ENCODE measurements around the gene FAM167B. TPM values are rescaled to one million over a fixed set of nuclear protein-coding genes. Genes with fewer than 3 reads are reported as not detected.

The FAM167B gene
- total RNA-seq, 1 experiment from 2014 or later: not detected

DNA sequence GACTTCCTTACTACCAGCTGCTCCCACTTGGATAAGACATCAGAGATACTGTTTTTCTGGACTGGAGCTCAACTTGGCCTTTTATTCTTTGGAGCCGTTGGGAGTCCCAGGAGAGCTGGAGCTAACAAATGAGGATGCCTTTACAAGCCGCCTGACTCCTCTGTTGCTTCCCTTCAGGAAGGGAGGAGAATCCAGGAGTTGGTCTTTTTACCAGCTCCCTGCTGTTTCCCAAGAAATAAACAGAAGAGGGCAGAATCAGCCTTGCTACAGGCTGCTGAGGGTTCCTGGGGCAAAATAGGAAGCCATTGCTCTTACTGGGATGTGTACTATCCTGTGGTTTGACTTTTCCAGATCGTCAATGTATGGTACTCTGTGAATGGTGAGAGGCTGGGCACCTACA lies 23.3 kb upstream of the FAM167B start:
- DNase-seq (ENCODE audit: low spot score): no peak

DNA sequence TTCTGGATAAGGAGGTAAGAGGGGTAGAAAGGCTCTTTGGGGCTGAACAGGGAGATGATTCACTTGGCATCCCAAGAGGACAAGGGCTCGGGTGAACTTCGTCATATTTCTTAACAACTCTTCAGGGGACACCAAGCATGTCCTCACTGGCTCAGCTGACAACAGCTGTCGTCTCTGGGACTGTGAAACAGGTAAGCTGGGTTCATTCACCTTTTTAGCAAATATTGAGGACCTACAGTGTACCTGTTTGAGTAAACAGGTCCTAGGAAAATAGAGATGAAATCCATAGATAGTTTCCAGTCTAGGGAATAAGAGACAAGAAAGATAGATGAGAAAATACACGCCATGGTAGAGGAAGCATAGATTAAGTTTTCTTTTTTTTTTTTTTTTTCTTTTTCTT lies 22.7 kb upstream of the FAM167B start:
- DNase-seq (ENCODE audit: low spot score): no peak

DNA sequence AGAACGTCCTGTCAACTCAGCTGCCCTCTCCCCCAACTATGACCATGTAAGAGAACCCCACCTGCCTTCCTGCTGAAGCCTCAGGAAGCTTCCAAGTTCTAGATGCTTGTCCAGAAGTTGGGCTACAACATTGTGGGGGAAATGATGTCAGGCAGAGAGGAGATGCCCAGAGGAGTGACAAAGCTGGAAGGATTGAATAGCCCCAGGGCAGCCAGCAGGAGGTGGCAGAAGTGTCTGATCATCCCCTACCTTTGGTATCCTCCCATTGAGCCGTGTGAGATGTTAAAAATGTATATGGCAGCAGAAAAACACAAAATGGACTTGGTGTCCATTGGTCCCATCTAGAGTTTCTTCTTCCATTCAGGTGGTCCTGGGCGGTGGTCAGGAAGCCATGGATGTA lies 18.3 kb upstream of the FAM167B start:
- no peak for DNase-seq (ENCODE audit: low spot score)

DNA sequence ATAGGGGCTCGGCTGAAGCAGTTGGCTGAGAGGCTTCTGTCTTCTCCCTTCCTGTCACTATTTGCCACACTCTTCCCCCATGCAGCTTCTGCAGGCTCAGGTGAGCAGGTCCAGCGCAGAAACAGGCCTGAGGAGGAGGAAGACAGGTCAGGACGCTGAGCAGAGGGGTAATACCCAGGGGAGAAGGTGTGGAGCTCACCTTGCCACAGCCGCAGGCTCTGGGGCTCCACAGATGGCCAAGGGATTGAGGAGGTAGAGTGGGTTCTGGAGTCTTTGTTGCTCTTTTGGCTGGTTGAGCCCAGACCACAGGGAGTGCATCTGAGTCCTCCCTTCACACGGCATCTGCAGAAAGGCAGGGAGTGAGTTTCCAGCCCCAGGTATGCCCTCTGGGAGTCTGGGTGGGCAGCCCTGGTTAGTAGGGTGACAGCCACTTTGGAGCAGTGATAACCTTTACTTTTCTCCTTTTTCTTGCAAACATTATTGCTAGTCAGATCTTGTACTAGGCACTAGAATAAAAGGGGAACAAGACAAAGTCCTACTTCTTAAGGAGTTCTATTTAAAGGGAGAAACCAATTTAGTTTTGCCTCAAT lies 15.1 kb upstream of the FAM167B start:
- DNase-seq (ENCODE audit: low spot score): no peak

DNA sequence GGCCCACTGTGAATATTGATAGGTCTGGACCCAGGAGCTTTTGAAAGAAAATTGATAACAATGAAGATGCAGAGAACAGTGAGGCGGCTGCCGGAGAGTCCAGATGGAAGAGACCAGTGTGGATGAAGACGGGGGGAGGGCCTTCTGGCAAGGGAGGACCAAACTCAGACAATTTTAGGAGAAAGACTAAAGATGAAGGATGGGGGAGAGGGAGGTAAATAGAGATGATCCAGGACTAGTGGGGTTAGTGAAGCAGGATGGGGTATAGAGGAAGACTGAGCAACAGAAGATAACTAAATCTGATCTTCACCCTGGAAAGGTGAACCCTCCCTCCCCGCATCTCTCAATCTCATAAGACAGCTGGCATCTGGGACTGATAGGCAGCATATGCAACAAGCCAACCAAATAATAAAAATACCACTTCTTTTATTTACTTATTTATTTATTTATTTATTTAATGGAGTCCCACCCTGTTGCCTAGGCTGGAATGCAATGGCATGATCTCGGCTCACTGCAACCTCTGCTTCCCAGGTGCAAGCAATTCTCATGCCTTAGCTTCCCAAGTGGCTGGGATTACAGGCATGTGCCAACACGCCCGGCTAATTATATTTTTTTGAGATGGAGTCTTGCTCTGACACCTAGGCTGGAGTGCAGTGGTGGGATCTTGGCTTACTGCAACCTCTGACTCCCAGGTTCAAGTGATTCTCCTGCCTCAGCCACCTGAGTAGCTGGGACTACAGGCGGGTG lies 14.3 kb upstream of the FAM167B start:
- no peak for DNase-seq (ENCODE audit: low spot score)

DNA sequence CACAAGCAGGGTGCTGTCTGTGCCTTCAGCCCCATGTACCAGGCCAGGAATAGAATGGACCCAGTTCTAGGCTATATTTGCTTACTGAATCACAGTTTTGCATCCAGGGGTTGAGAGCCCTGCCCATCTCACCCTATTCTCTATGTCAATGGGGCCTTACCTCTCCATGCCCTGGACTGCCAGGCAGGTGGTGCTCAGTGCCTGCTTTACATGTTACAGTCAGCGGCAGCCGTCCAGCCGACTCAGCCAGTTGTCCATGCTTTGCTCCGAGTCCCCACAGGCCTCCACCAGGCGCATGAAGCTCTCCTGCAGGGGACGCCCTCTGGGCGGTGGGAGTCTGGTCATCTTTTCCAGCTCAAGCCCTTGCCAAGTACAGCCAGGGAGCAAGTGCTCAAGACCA lies 12.2 kb upstream of the FAM167B start:
- no peak for DNase-seq (ENCODE audit: low spot score)

DNA sequence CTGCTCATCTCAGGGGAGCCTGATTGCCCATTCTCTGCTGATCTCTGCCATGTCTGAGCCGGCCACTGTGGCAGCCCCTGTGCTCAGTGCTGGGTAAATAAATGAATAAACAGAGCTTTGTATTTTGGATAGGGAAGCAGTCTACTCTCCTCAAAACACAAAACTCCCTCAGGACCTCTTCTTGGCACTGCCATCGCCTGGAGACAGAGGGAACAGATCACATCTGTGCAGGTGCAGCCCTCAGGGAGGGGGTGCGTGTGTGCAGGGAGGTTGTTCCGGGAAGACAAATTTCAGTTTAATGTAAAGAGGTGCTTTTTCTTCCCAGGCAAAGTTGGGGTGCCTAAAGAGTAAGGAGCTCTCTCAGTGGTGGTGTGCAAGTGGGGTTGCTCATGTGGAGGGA lies 7.7 kb upstream of the FAM167B start:
- no peak for DNase-seq (ENCODE audit: low spot score)

DNA sequence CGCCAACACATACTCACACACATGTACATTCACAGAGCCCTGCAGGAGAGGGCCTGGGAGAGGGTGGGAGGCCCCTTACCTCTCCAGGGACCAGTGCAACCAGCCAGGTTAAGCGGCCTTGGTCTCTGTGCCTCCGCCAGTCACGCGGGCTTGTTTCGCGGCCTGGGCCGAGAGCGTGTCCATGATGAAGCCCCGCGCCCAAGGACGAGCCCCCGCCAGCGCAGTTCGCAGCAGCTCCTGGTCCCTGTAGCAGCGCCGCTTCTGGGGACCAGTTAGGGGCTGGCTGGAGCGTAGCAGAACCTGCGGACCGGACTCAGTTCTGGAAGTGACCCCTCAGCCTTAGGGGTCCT lies 7.3 kb upstream of the FAM167B start:
- DNase-seq (ENCODE audit: low spot score): no peak

DNA sequence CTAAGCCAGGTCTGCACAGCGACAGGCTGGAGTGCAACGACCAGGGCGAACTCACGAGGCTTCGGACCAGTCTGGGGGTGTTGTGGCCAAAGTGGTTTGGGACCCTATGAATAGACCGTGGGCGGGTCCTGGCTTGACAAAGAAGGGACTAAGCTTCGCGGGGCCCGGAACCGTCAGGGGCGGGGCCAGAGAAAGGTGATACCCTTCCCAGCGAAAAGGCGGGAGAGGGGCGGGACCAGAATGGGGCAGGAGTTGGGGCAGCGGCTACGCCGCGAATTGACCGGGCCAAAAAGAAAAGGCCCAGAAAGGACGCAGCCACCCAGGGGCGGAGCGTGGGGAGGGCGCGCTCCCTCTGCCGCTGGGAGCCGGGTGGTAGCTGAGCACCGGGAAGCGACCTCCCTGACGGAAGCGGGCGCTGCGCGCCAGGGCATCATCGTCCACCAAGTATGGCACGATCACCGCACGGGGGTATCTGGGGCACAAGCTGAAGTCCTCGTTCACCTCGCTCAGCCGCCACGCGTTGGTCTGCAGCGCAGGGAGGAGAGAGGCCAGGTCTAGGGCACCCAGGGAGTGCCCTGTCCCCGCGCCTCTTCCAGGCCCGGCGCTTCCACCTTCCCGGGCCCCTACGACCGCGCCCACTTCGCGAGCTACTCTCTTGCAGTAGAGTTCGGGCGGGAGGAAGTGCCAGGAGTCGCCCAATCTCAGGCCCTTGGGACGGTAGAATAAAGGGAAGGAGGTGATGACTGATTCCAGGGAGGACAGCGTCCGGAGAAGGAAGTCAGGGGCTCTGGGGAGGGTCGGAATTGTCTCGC lies 6.7 kb upstream of the FAM167B start:
- DNase-seq (ENCODE audit: low spot score): peak; percentile 72

DNA sequence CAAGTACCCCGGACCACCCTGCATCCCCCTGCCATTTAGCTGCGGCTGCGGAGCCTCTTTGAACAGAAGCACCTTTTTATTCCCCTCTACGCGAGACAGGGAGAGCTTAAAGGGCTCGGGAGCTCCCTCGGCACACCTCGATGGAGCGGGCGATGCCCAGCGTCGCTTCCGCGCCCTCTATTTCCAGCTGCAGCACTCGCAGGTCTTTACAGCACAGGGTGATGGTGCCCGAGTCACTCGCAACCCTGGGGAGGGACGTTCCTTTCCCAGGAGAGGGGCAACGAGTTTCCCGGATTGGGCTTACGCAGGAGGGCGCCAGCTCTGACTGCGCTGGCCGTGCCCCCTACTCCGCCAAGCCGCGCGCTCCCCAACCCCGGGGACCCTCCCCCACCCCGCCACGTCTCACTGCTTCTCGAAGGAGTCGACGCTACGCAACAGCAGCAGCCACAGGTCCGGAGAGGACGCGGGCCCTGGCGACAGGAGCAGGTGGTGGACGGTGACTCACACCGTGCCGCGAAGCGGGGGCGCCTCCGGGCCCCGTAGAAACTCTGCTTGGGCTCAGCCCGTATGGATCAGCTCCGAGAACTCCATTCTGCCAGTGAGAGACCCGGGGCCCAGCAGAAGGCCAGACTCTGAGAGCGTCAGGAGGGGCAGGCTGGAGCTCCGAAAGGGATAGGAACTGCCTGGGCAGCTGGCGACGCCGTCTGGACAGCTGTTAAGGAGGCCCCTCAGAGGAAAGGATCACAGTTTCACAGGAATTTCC lies 5.8 kb upstream of the FAM167B start:
- DNase-seq (ENCODE audit: low spot score): peak; percentile 70

DNA sequence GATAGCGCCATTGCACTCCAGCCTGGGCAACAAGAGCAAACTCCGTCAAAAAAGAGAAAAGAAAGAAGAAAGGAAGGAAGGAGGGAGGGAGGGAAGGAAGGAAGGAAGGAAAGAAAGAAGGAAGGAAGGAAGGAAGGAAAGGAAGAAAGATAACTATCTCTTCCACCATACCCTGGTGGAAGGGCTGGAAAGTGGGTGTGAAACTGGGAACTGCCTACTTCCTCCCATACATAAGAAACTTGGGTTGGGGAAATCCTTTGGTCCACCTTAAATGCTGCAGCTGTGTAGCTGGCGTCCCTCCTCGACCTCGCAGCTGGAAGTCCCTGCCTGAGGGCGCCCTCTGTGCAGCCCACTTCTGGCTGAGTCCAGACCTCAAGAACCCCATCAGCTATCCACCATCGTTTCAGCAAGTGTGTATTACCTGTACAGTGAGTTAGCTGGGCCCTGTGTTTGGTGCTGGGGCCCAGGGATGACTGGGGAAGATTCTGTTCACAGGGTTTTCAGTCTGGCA lies 4.6 kb upstream of the FAM167B start:
- DNase-seq (ENCODE audit: low spot score): no peak

DNA sequence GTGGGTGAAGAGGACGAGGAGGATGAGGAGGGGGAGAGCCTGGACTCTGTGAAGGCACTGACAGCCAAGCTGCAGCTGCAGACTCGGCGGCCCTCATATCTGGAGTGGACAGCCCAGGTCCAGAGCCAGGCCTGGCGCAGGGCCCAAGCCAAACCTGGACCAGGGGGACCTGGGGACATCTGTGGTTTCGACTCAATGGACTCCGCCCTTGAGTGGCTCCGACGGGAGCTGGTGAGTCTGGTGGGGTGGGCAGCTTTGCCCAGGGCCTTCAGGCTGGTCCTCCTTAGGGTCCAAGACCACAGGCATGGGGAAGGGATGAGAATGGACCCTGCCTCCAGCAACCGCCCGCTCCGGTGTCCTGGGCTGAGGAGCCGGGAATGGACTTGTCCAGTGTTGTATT lies 430 bp downstream of the FAM167B start:
- no peak for DNase-seq (ENCODE audit: low spot score)

DNA sequence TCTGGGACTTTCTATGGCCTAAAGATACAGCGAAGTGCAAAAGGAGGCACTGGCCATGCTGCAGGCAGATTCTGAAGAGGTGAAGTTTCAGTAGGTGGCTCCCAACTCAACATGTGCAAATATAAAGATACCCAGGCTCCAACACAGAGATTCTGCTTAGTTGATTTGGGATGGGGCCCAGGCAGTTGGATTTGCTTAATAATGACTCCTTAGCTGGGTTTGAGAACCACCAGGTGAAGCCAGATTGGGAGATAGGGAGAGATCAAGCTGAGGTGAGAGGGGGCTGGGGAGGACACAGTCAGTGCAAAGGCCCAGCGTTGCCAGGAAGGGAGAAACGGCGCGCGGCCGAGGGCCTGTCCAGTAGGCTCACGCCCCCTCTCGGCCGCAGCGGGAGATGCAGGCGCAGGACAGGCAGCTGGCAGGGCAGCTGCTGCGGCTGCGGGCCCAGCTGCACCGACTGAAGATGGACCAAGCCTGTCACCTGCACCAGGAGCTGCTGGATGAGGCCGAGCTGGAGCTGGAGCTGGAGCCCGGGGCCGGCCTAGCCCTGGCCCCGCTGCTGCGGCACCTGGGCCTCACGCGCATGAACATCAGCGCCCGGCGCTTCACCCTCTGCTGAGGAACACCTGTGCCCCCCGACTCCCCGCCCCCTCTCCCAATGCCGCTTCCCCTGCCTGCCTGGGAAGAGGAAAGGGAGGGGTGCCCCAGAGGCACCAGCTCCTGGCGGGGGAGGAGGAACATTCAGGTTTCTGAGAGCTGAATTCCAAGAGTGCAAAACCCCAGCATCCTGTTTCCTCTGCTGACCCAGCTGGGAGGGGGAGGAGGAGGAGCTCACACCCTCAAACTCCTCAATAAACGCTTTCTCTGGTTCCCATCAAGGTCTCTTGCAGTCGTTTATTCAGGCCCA lies 1.2 kb downstream of the FAM167B start:
- peak; percentile 79 for DNase-seq (ENCODE audit: low spot score)

DNA sequence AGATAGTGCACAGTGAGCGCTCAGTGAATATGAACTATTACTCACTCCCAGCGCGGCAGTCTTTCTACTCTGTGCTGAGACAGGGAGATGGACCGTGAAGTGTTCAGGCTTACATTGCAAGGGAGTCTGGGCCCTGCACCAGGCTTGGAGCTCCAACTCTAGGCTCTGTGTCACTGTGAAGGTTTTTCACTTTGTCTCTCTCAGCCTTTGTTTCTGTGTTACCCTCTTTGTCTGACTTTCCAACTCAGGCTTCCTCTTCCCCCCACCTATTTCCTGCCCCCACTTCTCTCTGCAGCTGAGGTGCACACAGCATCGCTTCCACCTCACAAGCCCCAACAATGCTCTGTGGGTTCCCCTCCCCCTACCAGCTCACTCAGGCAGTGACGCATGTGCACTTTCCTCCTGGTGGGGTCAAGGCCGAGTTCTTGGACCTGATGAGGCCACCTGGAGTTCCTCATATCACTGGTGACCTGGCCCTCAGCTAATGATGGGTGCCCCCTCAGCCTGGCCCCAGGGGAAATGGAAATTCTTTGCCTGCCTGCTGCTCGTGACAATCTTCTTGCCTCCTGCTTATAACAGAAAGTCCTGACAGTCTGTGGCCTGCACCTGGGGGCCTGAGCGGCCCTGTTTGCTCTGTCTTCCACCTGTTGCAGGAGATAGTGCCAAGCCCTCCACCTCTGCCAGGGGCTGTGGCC lies 3.0 kb downstream of the FAM167B start:
- no peak for DNase-seq (ENCODE audit: low spot score)

DNA sequence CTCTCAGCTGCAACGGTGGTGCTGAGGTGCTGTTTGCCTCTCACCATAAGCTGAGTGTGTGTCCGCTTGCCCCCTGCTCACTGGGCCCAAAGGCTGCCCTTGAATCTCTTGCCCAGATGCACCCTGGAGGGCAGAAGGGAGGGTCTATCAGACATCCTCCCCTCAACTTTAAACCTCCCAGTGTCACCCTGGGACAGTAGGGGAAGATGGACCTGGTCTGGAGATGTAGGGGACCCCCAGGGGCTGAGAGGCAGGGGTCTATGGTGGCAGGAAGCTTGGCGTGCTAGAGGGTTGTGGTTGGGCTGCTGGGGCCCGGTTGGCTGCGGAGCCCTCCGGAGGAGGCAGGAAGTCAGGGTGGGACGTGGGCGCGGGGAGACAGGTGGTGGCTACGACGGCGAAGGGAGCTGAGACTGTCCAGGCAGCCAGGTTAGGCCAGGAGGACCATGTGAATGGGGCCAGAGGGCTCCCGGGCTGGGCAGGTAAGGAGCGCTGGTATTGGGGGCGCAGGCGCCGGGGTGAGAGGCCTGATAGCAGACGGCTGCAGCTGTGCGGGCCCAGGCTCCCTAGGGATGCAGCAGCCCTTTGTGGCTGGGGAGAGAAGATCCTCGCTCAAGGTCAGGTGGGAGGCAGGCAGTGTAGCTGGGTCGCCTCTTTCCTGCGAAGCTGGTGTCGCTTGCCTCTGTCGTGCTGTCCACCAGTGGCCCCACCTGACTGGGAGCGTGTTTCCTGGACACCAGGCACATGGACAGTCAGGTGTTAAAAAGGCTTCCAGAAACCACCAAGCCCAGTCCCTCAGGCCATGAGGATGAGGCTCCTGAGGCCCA lies 4.1 kb downstream of the FAM167B start, which contains the start of gene LCK:
LCK (plus strand) TSS at position 373 of the 824 bp plus-strand sequence. CDS start 23,065 bp downstream, outside the sequence.
- no peak for DNase-seq (ENCODE audit: low spot score)

DNA sequence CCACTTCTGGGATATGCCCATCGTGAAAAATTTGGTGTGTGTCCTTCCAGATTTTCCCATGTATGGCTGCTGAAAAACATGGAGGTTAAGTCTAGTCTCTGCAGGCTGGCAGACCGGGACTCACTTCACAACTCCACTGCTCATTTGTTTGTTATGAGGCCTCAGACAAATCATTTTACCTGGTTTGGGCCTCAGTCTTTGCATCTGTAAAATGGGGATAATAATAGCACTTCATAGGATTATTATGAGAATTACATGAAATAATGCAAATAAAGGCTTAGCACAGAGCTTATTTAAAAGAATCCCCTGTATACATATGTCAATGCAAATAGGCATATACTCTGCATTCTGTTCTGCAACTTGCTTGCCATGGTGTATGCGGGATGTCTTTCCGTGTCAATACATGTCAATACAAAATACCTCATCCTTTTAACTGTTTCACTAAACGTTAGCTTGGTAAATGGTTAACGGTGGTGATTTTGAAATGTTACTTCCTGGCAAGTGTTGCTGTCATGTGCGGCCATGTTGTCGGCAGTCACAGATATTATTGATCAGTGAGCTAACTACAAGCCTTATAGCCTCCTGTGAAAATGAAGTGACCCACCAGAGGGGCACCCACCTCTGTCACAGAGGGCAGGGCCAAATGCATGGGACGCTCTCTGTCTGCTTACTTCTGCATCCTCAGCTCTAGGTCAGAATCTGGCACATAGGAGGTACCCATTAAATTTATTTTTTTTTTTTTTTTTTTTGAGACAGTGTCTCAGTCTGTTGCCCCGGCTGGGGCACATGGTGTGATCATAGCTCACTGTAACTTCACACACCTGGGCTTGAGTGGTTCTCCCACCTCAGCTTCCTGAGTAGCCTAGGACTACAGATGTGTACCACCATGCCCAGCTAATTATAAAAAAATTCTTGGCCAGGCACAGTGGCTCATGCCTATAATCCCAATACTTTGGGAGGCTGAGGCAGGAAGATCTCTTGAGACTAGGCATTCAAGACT lies 8.3 kb downstream of the FAM167B start:
- no peak for DNase-seq (ENCODE audit: low spot score)

DNA sequence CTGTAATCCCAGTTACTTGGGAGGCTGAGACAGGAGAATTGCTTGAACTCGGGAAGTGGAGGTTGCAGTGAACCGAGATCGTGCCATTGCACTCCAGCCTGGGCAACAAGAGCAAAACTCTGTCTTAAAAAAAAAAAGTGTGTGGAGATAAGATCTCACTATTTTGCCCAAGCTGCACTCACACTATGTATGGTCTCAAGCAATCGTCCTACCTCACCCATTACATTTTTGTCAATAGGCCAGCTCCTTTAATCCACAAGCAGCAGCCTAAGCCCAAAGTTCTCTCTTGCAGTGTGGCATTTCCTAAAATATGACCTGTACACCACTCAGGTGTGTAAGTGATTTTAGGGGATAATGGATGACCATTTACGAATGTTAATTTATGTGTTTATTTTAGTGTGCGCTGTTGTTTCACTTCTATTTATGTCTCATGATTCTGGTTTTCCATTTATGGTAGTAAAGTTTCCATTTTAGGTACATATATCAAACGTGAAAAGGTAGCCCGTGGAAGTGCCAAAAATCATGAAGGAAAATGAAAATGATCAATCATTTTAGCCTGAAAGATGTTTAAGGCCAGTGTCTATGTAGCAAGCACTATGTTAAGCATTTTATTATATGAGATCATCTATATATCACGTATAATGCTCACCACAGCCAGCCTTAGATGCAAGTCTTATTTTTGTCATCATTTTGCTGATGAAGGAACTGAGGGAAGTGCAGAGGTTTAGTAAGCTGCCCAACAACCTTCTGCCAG lies 9.6 kb downstream of the FAM167B start:
- no peak for DNase-seq (ENCODE audit: low spot score)

All from HT-29 (cell line).